H9 (cell line): ENCODE measurements around the gene RSU1. TPM values are rescaled to one million over a fixed set of nuclear protein-coding genes. Genes with fewer than 3 reads are reported as not detected.

Experiments
- DNase-seq: peaks from one replicate; pipeline ENCODE4 v3.0.0-alpha.2; 2017
- H2AFZ ChIP-seq: one replicate; pipeline ENCODE4 v1.6.1; 2013; ENCODE audit warnings: mild to moderate bottlenecking, low read length, control low read depth, moderate library complexity
- H2AK5ac ChIP-seq: 2 replicates; pipeline ENCODE4 v1.6.1; 2013; ENCODE audit warnings: low read length, control low read depth, mixed read lengths; ENCODE audit not compliant: insufficient read length
- H2BK120ac ChIP-seq: one replicate; pipeline ENCODE4 v1.6.1; 2013; ENCODE audit warnings: low read depth, mild to moderate bottlenecking, low read length, control low read depth, inconsistent platforms; ENCODE audit not compliant: poor library complexity, severe bottlenecking
- H2BK12ac ChIP-seq: 2 replicates; pipeline ENCODE4 v1.6.1; 2013; ENCODE audit warnings: low read length, control low read depth, mixed read lengths, low read depth; ENCODE audit not compliant: insufficient read length
- H2BK15ac ChIP-seq: 2 replicates; pipeline ENCODE4 v1.6.1; 2013; ENCODE audit warnings: low read depth, low read length, control low read depth
- H2BK20ac ChIP-seq: one replicate; pipeline ENCODE4 v1.6.1; 2013; ENCODE audit warnings: low read depth, mild to moderate bottlenecking, low read length, control low read depth, inconsistent platforms; ENCODE audit not compliant: poor library complexity, severe bottlenecking
- H2BK5ac ChIP-seq: 2 replicates; pipeline ENCODE4 v1.6.1; 2013; ENCODE audit warnings: low read length, control low read depth, mixed read lengths; ENCODE audit not compliant: insufficient read length
- H3K14ac ChIP-seq: 2 replicates; pipeline ENCODE4 v1.6.1; 2013; ENCODE audit warnings: low read length, control low read depth; ENCODE audit not compliant: insufficient read depth
- H3K18ac ChIP-seq: 2 replicates; pipeline ENCODE4 v1.6.1; 2013; ENCODE audit warnings: low read depth, mild to moderate bottlenecking, mixed read lengths, low read length, control low read depth; ENCODE audit not compliant: insufficient read length
- H3K23ac ChIP-seq: 2 replicates; pipeline ENCODE4 v1.6.1; 2013; ENCODE audit warnings: low read length, control low read depth, mixed read lengths, low read depth; ENCODE audit not compliant: insufficient read length
- H3K23me2 ChIP-seq: 2 replicates; pipeline ENCODE4 v1.6.1; 2013; ENCODE audit warnings: low read depth, mild to moderate bottlenecking, mixed read lengths, low read length, control low read depth; ENCODE audit not compliant: insufficient read length, poor library complexity, severe bottlenecking
- H3K27ac ChIP-seq: 2 replicates; pipeline ENCODE4 v1.5.1; 2013; ENCODE audit warnings: low read length, control low read depth, mixed read lengths, low read depth; ENCODE audit not compliant: insufficient read length
- H3K27me3 ChIP-seq: 2 replicates; pipeline ENCODE4 v1.6.1; 2013; ENCODE audit warnings: low read length, control low read depth, inconsistent platforms; ENCODE audit not compliant: insufficient read depth
- H3K4ac ChIP-seq: 2 replicates; pipeline ENCODE4 v1.6.1; 2013; ENCODE audit warnings: low read depth, mild to moderate bottlenecking, control low read depth, inconsistent platforms, low read length, moderate library complexity
- H3K4me1 ChIP-seq: 2 replicates; pipeline ENCODE4 v1.6.1; 2013; ENCODE audit warnings: low read length, control low read depth, inconsistent platforms; ENCODE audit not compliant: insufficient read depth
- H3K4me2 ChIP-seq: 2 replicates; pipeline ENCODE4 v1.6.1; 2013; ENCODE audit warnings: low read length, control low read depth, mixed read lengths; ENCODE audit not compliant: insufficient read length, insufficient read depth
- H3K56ac ChIP-seq: 2 replicates; pipeline ENCODE4 v1.6.1; 2013; ENCODE audit warnings: low read depth, mild to moderate bottlenecking, mixed read lengths, low read length, control low read depth; ENCODE audit not compliant: insufficient read length
- H3K79me1 ChIP-seq: 2 replicates; pipeline ENCODE4 v1.6.1; 2013; ENCODE audit warnings: low read depth, mild to moderate bottlenecking, moderate library complexity, low read length, control low read depth, inconsistent platforms; ENCODE audit not compliant: insufficient read depth, poor library complexity, severe bottlenecking
- H3K79me2 ChIP-seq: 2 replicates; pipeline ENCODE4 v1.6.1; 2013; ENCODE audit warnings: low read length, control low read depth, inconsistent platforms; ENCODE audit not compliant: insufficient read depth
- H3K9ac ChIP-seq: 2 replicates; pipeline ENCODE4 v1.6.1; 2013; ENCODE audit warnings: low read length, control low read depth, mixed read lengths; ENCODE audit not compliant: insufficient read length; ENCODE audit errors: extremely low read depth
- H3K9me3 ChIP-seq: one replicate; pipeline ENCODE4 v1.6.1; 2013; ENCODE audit warnings: low read depth, low read length, inconsistent platforms; ENCODE audit not compliant: control insufficient read depth
- H3T11ph ChIP-seq: one replicate; pipeline ENCODE4 v1.6.1; 2013; ENCODE audit warnings: mild to moderate bottlenecking, low read length, control low read depth, inconsistent platforms
- H4K20me1 ChIP-seq: one replicate; pipeline ENCODE4 v1.6.1; 2013; ENCODE audit not compliant: control insufficient read depth, insufficient read length, insufficient read depth
- H4K5ac ChIP-seq: 2 replicates; pipeline ENCODE4 v1.6.1; 2013; ENCODE audit warnings: low read depth, mild to moderate bottlenecking, mixed read lengths, low read length, control low read depth; ENCODE audit not compliant: insufficient read length
- H4K8ac ChIP-seq: replicated peaks from 2 replicates; pipeline ENCODE4 v1.6.1; 2013; ENCODE audit warnings: low read length, control low read depth, mixed read lengths, low read depth; ENCODE audit not compliant: insufficient read length
- H4K91ac ChIP-seq: 2 replicates; pipeline ENCODE4 v1.6.1; 2013; ENCODE audit warnings: low read depth, mild to moderate bottlenecking, moderate library complexity, mixed read lengths, low read length, control low read depth; ENCODE audit not compliant: insufficient read length
- H3K27ac Mint-ChIP-seq, 3 experiments: 2 replicates in 2 of 3; 3 replicates in 1 of 3; pipeline ENCODE4 v1.8.0; 2020 to 2021; ENCODE audit warnings: mixed read lengths in 3 of 3, mild to moderate bottlenecking in 1 of 3, moderate library complexity in 1 of 3
- H3K27me3 Mint-ChIP-seq: 2 replicates; pipeline ENCODE4 v1.8.0; 2021; ENCODE audit warnings: low read depth, mild to moderate bottlenecking, moderate library complexity, mixed read lengths
- H3K36me3 Mint-ChIP-seq, 3 experiments: 2 replicates in 2 of 3; 3 replicates in 1 of 3; pipeline ENCODE4 v1.8.0; 2020 to 2021; ENCODE audit warnings: low read depth in 3 of 3, mixed read lengths in 3 of 3; ENCODE audit not compliant: insufficient read depth in 1 of 3
- H3K4me1 Mint-ChIP-seq, 2 experiments: 2 replicates each; pipeline ENCODE4 v1.8.0; 2020; ENCODE audit warnings: mixed read lengths in 2 of 2
- H3K4me3 Mint-ChIP-seq, 2 experiments: 2 replicates in 1 of 2; 3 replicates in 1 of 2; pipeline ENCODE4 v1.8.0; 2020 to 2021; ENCODE audit warnings: mild to moderate bottlenecking in 2 of 2, mixed read lengths in 2 of 2, moderate library complexity in 1 of 2
- H3K9me3 Mint-ChIP-seq, 2 experiments: 2 replicates in 1 of 2; 3 replicates in 1 of 2; pipeline ENCODE4 v1.8.0; 2020; ENCODE audit warnings: mild to moderate bottlenecking in 2 of 2, mixed read lengths in 2 of 2, moderate library complexity in 1 of 2
- CTCF ChIP-seq: fragments of 200-600 bp; sonication (generic); conservative IDR thresholded peaks from 3 replicates; pipeline ENCODE4 v1.8.0; 2021; ENCODE audit warnings: antibody characterized with exemption, mild to moderate bottlenecking
- WGBS: extraction: QIAGEN DNeasy Blood & Tissue Kit; methylation state at CpG from one replicate; pipeline ENCODE4 v1.1.7; 2013; ENCODE audit warnings: missing lambda C conversion rate, low lambda C conversion rate, mixed read lengths; ENCODE audit not compliant: insufficient read length; ENCODE audit errors: extremely low coverage; 5-methylcytosine and 5-hydroxymethylcytosine counted together
- total RNA-seq: library from RNA; stranded (reverse); gene quantifications from 2 replicates; pipeline ENCODE4 v1.2.1, GENCODE V29; 2021

Gene RSU1
- total RNA-seq, 1 experiment from 2014 or later = 59.4 TPM

GRCh38 chr10:16812676-16813075, 4.5 kb downstream of the RSU1 start:
- no peak overlapping the region for H2AK5ac ChIP-seq
- H3K14ac ChIP-seq = no peak overlapping the region
- Mint-ChIP-seq H3K27ac (no peak overlapping the region), H3K4me1 (peaks cover 8 to 11% of the 10 kb centered on the region in 2 experiments), H3K4me3 (no peak overlapping the region), H3K36me3 (peaks cover 0 to 4% (median 3%) of the 10 kb centered on the region in 3 experiments; a peak in 3 of 7 replicates), H3K27me3 (no peaks in the 10 kb centered on the region; the same call in 1 of the 2 replicates), H3K9me3 (no peaks in the 10 kb centered on the region)
- DNase-seq = no peak
- H3K79me1 ChIP-seq = no peaks in the 10 kb centered on the region
- no peak overlapping the region for H3K18ac ChIP-seq
- H2AFZ ChIP-seq = no peak overlapping the region
- H3K4ac ChIP-seq = no peak overlapping the region
- no peak overlapping the region for H3K56ac ChIP-seq
- no peak overlapping the region for H3K4me2 ChIP-seq
- no peak overlapping the region for H3K27ac ChIP-seq
- no peak overlapping the region for H2BK12ac ChIP-seq
- H3K9ac ChIP-seq = no peak overlapping the region
- no peak overlapping the region for H2BK15ac ChIP-seq
- peaks cover 4% of the 10 kb centered on the region for H3K23me2 ChIP-seq
- H3T11ph ChIP-seq = no peak overlapping the region
- no peaks in the 10 kb centered on the region for H3K27me3 ChIP-seq
- no peak overlapping the region for H4K91ac ChIP-seq
- no peak overlapping the region for H4K8ac ChIP-seq
- WGBS = no CpG with 5 or more reads among the region's 4 CpGs
- TF ChIP-seq CTCF = no peak
- no peak overlapping the region for H2BK120ac ChIP-seq
- no peak overlapping the region for H3K23ac ChIP-seq
- H2BK5ac ChIP-seq = no peak overlapping the region
- H4K20me1 ChIP-seq = no peaks in the 10 kb centered on the region
- H3K79me2 ChIP-seq = no peaks in the 10 kb centered on the region
- H3K9me3 ChIP-seq = no peaks in the 10 kb centered on the region
- 0 out of 2 replicates have a peak, but pooled peaks cover 2% of the 10 kb centered on the region for H3K4me1 ChIP-seq
- no peak overlapping the region for H2BK20ac ChIP-seq
- H4K5ac ChIP-seq = no peak overlapping the region
